ENCODE measurements around the gene PYDC1. TPM values are rescaled to one million over a fixed set of nuclear protein-coding genes. Genes with fewer than 3 reads are reported as not detected.

Gene PYDC1
- not detected for polyA plus RNA-seq (2012; ENCODE audit: low read depth, missing spikeins)

DNA sequence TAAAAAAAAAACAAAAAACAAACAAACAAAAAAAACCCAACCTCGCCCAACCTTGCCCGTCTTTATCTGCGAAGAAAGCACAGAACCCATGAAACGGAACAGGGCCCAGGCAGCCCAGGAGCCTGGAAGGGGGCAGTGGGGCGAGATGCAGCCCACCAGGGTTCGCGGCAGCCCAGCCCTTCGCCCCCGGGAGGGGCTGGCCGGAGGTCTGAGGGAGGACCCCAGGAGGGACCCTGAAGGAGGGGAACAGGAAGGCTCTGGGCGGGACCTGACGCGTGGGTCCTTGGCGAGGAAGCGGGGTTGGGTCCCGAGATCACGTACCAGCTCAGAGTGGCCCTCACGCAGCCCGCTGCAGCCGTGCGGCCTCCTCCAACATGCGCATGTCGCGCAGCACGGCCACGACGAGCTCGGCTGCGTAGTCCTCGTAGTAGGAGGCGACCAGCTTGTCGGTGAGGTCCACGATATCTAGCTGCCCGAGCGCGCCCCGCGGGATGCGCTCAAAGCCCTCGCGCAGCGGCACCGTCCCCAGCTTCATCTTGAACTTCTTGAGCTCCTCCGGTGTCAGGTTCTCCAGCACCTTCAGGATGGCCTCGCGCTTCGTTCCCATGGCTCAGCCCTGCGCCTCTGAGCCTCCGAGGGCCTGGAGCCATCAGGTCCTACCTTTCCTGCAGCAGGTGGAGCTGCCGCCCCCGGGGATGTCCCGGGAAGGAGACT lies at the start of gene PYDC1:
PYDC1 (minus strand) TSS at position 714 of the 714 bp plus-strand sequence; CDS start at position 607, 107 bp downstream.
- FAIRE-seq (peak; percentile 23), DNase-seq (ENCODE audit: insufficient read length, low spot score) (no peak)
- TF ChIP-seq TAF1 (IDR thresholded peaks at IDR 0.05; ENCODE audit: low read depth, low read length) (no peak), SPI1 (IDR thresholded peaks at IDR 0.05; ENCODE audit: low read depth, low read length) (no peak), PAX5 (IDR thresholded peaks at IDR 0.05; ENCODE audit: insufficient read depth, low read length, severe bottlenecking) (no peak), POLR2AphosphoS5 (IDR thresholded peaks at IDR 0.05; ENCODE audit: low read depth, low read length) (no peak), POU2F2 (IDR thresholded peaks at IDR 0.05; ENCODE audit: low read depth, low read length) (no peak), POLR2A (IDR thresholded peaks at IDR 0.05; ENCODE audit: low read depth, low read length) (no peak)

DNA sequence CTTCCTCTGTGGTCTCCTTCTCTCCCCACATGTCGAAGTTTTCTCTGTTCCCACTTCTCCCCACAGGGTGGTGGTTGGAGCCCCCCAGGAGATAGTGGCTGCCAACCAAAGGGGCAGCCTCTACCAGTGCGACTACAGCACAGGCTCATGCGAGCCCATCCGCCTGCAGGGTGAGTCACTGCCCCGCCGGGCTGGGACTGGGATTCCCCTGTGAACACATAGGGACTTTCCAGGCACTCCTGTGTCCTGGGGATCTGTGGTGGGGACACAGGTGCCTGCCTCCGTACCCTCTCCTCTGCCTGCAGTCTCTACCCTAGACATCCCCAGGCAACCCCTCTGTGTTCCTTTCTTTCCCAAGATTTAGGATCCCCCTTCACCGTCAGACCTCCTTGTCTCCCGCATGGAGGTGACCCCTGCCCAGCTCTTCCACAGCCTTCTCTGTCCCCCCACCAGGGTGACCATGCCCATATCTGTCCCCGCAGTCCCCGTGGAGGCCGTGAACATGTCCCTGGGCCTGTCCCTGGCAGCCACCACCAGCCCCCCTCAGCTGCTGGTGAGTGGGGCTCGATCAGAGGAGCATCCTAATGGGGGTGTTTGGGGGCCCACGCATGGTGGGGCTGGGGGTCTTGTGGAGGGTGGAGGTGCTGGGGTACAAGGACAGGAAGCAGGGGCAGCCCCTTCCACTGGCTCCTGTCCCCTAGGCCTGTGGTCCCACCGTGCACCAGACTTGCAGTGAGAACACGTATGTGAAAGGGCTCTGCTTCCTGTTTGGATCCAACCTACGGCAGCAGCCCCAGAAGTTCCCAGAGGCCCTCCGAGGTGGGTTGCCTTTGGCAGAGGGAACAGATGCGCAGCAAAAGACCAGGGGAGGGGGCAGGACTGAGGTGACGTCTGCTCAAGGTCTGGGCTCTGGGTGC lies 48.7 kb upstream of the PYDC1 start:
- DNase-seq (ENCODE audit: insufficient read length, low spot score) = peak; percentile 60
- FAIRE-seq = peak; percentile 89
- no peak for TF ChIP-seq POU2F2 (IDR thresholded peaks at IDR 0.05; ENCODE audit: low read depth, low read length)
- no peak for TF ChIP-seq POLR2AphosphoS5 (IDR thresholded peaks at IDR 0.05; ENCODE audit: low read depth, low read length)
- no peak; the same call in none of the 2 replicates for TF ChIP-seq SPI1 (IDR thresholded peaks at IDR 0.05; ENCODE audit: low read depth, low read length)
- TF ChIP-seq PAX5 (IDR thresholded peaks at IDR 0.05; ENCODE audit: insufficient read depth, low read length, severe bottlenecking) = no peak
- TF ChIP-seq POLR2A (IDR thresholded peaks at IDR 0.05; ENCODE audit: low read depth, low read length) = no peak

GRCh38 chr16:31262084-31262483 lies 45.1 kb upstream of the PYDC1 start:
- FAIRE-seq (no peak), DNase-seq (ENCODE audit: insufficient read length, low spot score) (no peak)
- TF ChIP-seq POU2F2 (IDR thresholded peaks at IDR 0.05; ENCODE audit: low read depth, low read length) (no peak), POLR2A (IDR thresholded peaks at IDR 0.05; ENCODE audit: low read depth, low read length) (no peak), POLR2AphosphoS5 (IDR thresholded peaks at IDR 0.05; ENCODE audit: low read depth, low read length) (no peak), TAF1 (IDR thresholded peaks at IDR 0.05; ENCODE audit: low read depth, low read length) (no peak), SPI1 (IDR thresholded peaks at IDR 0.05; ENCODE audit: low read depth, low read length) (no peak), PAX5 (IDR thresholded peaks at IDR 0.05; ENCODE audit: insufficient read depth, low read length, severe bottlenecking) (no peak)

GRCh38 chr16:31260136-31260931 lies 43.4 kb upstream of the PYDC1 start:
- FAIRE-seq (no peak), DNase-seq (ENCODE audit: insufficient read length, low spot score) (no peak)
- no peak for TF ChIP-seq PAX5 (IDR thresholded peaks at IDR 0.05; ENCODE audit: insufficient read depth, low read length, severe bottlenecking)
- no peak for TF ChIP-seq POLR2AphosphoS5 (IDR thresholded peaks at IDR 0.05; ENCODE audit: low read depth, low read length)
- no peak for TF ChIP-seq SPI1 (IDR thresholded peaks at IDR 0.05; ENCODE audit: low read depth, low read length)
- no peak for TF ChIP-seq TAF1 (IDR thresholded peaks at IDR 0.05; ENCODE audit: low read depth, low read length)
- TF ChIP-seq POU2F2 (IDR thresholded peaks at IDR 0.05; ENCODE audit: low read depth, low read length) = no peak
- TF ChIP-seq POLR2A (IDR thresholded peaks at IDR 0.05; ENCODE audit: low read depth, low read length) = no peak

DNA sequence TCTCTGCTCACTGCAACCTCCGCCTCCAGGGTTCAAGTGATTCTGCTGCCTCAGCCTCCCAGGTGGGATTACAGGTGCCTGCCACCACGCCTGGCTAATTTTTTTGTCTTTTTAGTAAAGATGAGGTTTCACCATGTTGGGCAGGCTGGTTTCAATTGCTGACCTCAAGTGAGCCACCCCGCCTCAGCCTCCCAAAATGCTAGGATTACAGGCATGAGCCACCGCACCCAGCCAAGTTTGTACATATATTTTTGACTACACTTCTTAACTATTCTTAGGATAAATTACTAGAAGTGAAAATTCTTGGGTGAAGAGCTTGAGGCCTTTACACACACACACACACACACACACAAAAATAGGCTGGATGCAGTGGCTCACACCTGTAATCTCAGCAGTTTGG lies 41.4 kb upstream of the PYDC1 start:
- no peak for FAIRE-seq
- no peak for TF ChIP-seq POLR2AphosphoS5 (IDR thresholded peaks at IDR 0.05; ENCODE audit: low read depth, low read length)
- DNase-seq (ENCODE audit: insufficient read length, low spot score) = no peak

DNA sequence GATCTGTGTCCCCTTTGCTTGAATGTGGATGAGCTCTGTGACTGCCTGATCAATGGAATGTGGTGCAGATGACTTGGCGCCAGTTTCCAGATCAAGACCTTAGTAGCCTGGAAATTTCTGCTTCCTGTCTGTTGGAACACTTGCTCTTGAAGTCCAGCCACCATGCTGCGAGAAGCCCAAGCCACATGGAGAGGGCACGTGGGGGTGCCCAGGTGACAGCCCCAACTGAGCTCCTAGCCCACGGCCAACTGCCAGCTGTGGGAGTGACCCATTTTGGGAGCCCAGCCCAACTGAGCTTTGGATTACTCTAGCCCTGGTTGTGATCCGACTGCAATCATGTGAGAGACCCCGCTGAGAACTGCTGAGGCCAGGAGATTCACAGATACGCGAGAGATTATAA lies 39.5 kb upstream of the PYDC1 start:
- FAIRE-seq (no peak), DNase-seq (ENCODE audit: insufficient read length, low spot score) (no peak)
- TF ChIP-seq POLR2AphosphoS5 (IDR thresholded peaks at IDR 0.05; ENCODE audit: low read depth, low read length) (no peak), POU2F2 (IDR thresholded peaks at IDR 0.05; ENCODE audit: low read depth, low read length) (no peak), PAX5 (IDR thresholded peaks at IDR 0.05; ENCODE audit: insufficient read depth, low read length, severe bottlenecking) (no peak), TAF1 (IDR thresholded peaks at IDR 0.05; ENCODE audit: low read depth, low read length) (no peak), SPI1 (IDR thresholded peaks at IDR 0.05; ENCODE audit: low read depth, low read length) (no peak), POLR2A (IDR thresholded peaks at IDR 0.05; ENCODE audit: low read depth, low read length) (no peak)

DNA sequence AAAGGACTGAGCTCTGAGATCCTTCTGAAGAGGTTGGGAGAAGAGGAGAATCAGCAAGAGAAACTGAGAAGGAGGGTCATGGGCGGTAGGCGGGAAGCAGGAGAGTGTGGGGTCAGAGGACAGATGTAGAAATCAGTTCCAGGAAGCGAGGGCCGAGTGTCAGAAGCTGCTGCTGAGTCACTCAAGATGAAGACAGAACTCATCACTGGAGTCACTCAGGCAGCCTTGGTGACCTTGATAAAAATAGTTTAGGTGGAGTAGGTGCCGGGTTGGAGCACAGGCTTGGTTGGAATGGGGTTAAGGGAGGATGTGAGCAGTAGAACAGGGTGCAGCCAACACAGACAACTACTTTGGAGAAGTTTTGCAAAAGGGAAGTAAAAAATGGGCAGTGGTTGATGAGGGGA lies 36.7 kb upstream of the PYDC1 start:
- no peak for FAIRE-seq
- no peak for DNase-seq (ENCODE audit: insufficient read length, low spot score)

DNA sequence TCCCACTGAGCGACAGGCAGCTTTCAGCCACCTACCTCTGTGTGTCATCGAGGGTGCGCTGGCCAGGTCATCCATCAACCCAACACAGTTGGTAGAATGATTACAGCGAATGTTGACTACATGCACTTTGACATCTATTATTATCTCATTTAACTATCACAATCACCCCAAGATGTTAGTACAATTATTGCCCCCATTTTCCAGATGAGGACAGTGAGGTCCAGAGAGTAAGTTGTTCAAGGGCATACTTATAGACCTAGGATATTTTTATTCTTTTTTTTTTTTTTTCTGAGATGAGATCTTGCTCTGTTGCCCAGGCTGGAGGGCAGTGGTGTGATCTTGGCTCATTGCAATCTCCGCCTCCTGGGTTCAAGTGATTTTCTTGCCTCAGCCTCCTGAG lies 34.5 kb upstream of the PYDC1 start:
- DNase-seq (ENCODE audit: insufficient read length, low spot score) (no peak), FAIRE-seq (no peak)
- TF ChIP-seq POU2F2 (IDR thresholded peaks at IDR 0.05; ENCODE audit: low read depth, low read length) (no peak), SPI1 (IDR thresholded peaks at IDR 0.05; ENCODE audit: low read depth, low read length) (no peak), POLR2AphosphoS5 (IDR thresholded peaks at IDR 0.05; ENCODE audit: low read depth, low read length) (no peak), PAX5 (IDR thresholded peaks at IDR 0.05; ENCODE audit: insufficient read depth, low read length, severe bottlenecking) (no peak), TAF1 (IDR thresholded peaks at IDR 0.05; ENCODE audit: low read depth, low read length) (no peak), POLR2A (IDR thresholded peaks at IDR 0.05; ENCODE audit: low read depth, low read length) (no peak)

More for the DNA sequence above, 36.7 kb upstream of the PYDC1 start:
- no peak for TF ChIP-seq POU2F2 (IDR thresholded peaks at IDR 0.05; ENCODE audit: low read depth, low read length)
- TF ChIP-seq TAF1 (IDR thresholded peaks at IDR 0.05; ENCODE audit: low read depth, low read length) = no peak
- no peak for TF ChIP-seq PAX5 (IDR thresholded peaks at IDR 0.05; ENCODE audit: insufficient read depth, low read length, severe bottlenecking)

Measured in GM12891 (cell line).